GM23248 (cell line): ENCODE measurements around the gene B4GALNT1.

Experiments used
- EZH2 ChIP-seq: fragments of 200-600 bp; sonication (generic); IDR thresholded peaks from 2 replicates; pipeline ENCODE4 v1.6.1; 2018; ENCODE audit warnings: antibody characterized with exemption, mild to moderate bottlenecking; ENCODE audit not compliant: insufficient read depth, poor library complexity, severe bottlenecking
- EZH2phosphoT487 ChIP-seq: fragments of 200-600 bp; sonication (generic); IDR thresholded peaks from 2 replicates; pipeline ENCODE4 v1.6.1; 2018; ENCODE audit warnings: antibody characterized with exemption, moderate library complexity, mild to moderate bottlenecking, low read depth; ENCODE audit not compliant: insufficient read depth

DNA sequence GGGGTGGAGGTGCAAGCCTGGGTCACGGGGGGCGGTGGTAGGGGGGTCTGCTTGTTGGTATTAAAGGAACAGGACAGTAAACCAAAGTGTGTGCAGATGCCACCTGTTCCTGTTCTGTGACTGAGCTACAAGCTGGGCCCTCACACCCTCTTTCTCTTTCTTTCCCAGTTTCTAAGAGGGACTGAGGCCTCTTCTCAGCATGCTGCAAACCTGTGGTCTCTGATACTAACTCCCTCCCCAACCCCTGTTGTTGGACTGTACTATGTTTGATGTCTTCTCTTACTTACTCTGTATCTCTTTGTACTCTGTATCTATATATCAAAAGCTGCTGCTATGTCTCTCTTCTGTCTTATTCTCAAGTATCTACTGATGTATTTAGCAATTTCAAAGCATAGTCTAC is 49.0 kb downstream of the B4GALNT1 start:
- TF ChIP-seq EZH2 (no peak), EZH2phosphoT487 (no peak)
